ENCODE data around the gene FIBCD1. TPM values are rescaled to one million over a fixed set of nuclear protein-coding genes. Genes with fewer than 3 reads are reported as not detected.
A peak's percentile ranks its signal among the peaks of the same experiment; 100 is the strongest.

Gene FIBCD1
- total RNA-seq, 1 experiment from 2014 or later = 7.1 TPM

DNA sequence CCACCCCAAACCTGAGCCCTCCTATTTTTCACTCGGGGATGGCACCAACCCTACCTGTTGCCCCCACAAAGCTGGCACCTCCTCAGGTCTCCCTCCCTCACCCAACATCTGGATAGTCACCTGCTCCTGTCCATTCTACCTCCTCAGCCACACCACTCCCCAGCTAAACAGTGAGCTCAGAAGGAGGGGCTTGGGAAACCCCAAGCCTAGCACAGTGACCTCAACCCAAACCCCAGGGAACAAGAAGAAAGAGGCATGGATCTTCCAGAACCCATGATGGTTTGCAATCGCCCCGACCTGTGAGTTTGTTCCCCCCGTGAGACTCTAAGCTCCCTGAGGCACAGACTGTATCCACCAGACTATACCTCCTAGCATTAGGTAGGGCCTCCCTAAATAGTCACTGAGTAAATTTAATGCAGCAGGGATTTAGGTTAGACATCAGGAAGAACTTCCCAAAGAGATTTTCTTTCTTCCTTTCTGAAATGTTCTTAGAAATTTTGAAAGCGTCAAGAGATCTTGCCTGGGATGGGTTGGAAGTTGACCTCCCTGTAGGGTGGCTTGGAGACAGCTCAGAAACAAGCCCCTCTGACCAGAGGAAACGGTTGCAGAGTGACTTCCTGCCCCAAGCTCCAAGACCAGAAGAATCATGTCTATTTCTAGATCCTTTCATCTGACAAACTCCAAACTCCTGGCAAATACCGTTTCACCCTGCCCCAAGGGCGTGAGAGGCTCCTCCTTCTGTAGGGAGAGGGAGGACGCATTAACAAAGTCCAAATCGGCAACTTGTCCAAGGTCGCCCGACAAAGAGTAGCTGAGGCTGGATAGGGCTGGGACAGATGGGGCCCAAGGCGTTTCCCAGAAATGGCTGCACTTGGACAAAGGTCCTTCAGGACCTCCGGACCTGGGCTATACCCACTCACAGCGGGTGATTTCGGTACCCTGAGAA lies 4.1 kb downstream of the FIBCD1 start:
- H3K4me1 Mint-ChIP-seq = peaks cover 44 to 54% of the 10 kb centered on the region in 2 experiments
- Histone ChIP-seq H3K9me3 (ENCODE audit: control insufficient read depth, low read depth, low read length) (no peaks in the 10 kb centered on the region), H3K79me1 (ENCODE audit: insufficient read depth, low read depth, low read length, poor library complexity, severe bottlenecking) (no peaks in the 10 kb centered on the region), H3K27ac (ENCODE audit: insufficient read length, low read depth, low read length) (no peak overlapping the region), H3K56ac (ENCODE audit: insufficient read length, low read depth, low read length) (no peak overlapping the region), H2BK120ac (ENCODE audit: low read depth, low read length, poor library complexity, severe bottlenecking) (no peak overlapping the region), H2BK20ac (ENCODE audit: low read depth, low read length, poor library complexity, severe bottlenecking) (no peak overlapping the region), H4K20me1 (ENCODE audit: control insufficient read depth, insufficient read depth, insufficient read length) (no peaks in the 10 kb centered on the region), H3K23me2 (ENCODE audit: insufficient read length, low read depth, low read length, poor library complexity, severe bottlenecking) (peaks cover 11% of the 10 kb centered on the region), H4K91ac (ENCODE audit: insufficient read length, low read depth, low read length) (no peak overlapping the region), H3K23ac (ENCODE audit: insufficient read length, low read depth, low read length) (no peak overlapping the region), H3K4me2 (ENCODE audit: insufficient read depth, insufficient read length, low read length) (no peak overlapping the region), H3K27me3 (ENCODE audit: insufficient read depth, low read length) (peaks cover 6% of the 10 kb centered on the region; the same call in 1 of the 2 replicates), H3T11ph (ENCODE audit: low read length) (no peak overlapping the region), H3K18ac (ENCODE audit: insufficient read length, low read depth, low read length) (no peak overlapping the region), H2AFZ (ENCODE audit: low read length) (no peak overlapping the region), H2AK5ac (ENCODE audit: insufficient read length, low read length) (no peak overlapping the region), H3K4ac (ENCODE audit: low read depth, low read length) (no peak overlapping the region), H4K5ac (ENCODE audit: insufficient read length, low read depth, low read length) (no peak overlapping the region), H3K14ac (ENCODE audit: insufficient read depth, low read length) (no peak overlapping the region), H3K9ac (ENCODE audit: extremely low read depth, insufficient read length, low read length) (no peak overlapping the region), H2BK5ac (ENCODE audit: insufficient read length, low read length) (no peak overlapping the region), H2BK12ac (ENCODE audit: insufficient read length, low read depth, low read length) (no peak overlapping the region), H2BK15ac (ENCODE audit: low read depth, low read length) (no peak overlapping the region), H3K4me1 (ENCODE audit: insufficient read depth, low read length) (peaks cover 2% of the 10 kb centered on the region; the same call in 1 of the 2 replicates), H3K79me2 (ENCODE audit: insufficient read depth, low read length) (no peaks in the 10 kb centered on the region), H4K8ac (replicated peaks; ENCODE audit: insufficient read length, low read depth, low read length) (no peak overlapping the region)
- TF ChIP-seq, protein P1, sequence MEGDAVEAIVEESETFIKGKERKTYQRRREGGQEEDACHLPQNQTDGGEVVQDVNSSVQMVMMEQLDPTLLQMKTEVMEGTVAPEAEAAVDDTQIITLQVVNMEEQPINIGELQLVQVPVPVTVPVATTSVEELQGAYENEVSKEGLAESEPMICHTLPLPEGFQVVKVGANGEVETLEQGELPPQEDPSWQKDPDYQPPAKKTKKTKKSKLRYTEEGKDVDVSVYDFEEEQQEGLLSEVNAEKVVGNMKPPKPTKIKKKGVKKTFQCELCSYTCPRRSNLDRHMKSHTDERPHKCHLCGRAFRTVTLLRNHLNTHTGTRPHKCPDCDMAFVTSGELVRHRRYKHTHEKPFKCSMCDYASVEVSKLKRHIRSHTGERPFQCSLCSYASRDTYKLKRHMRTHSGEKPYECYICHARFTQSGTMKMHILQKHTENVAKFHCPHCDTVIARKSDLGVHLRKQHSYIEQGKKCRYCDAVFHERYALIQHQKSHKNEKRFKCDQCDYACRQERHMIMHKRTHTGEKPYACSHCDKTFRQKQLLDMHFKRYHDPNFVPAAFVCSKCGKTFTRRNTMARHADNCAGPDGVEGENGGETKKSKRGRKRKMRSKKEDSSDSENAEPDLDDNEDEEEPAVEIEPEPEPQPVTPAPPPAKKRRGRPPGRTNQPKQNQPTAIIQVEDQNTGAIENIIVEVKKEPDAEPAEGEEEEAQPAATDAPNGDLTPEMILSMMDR (conservative IDR thresholded peaks at IDR 0.05) = no peak
- no peak for DNase-seq
- H3K27ac Mint-ChIP-seq = peak overlapping the region in 1 of 3 experiments; percentile 18; a peak in 1 of 7 replicates
- no peaks in the 10 kb centered on the region; a peak in 1 of 5 replicates for H3K9me3 Mint-ChIP-seq
- no CpG with 5 or more reads among the region's 16 CpGs for WGBS (ENCODE audit: extremely low coverage, insufficient read length, low lambda C conversion rate)
- H3K4me3 Mint-ChIP-seq = peak overlapping the region in 1 of 2 experiments; percentile 20; a peak in 1 of 5 replicates
- peaks cover 31% of the 10 kb centered on the region for H3K27me3 Mint-ChIP-seq (ENCODE audit: low read depth)
- 0 out of 7 replicates have a peak, but pooled peaks cover 0 to 1% (median 0%) of the 10 kb centered on the region in 3 experiments for H3K36me3 Mint-ChIP-seq (ENCODE audit: insufficient read depth in 1 of 3, low read depth in 3 of 3)

Measured in H9 (cell line).